ENCODE measurements around the gene SPAG5.

SPAG5 gene

DNA sequence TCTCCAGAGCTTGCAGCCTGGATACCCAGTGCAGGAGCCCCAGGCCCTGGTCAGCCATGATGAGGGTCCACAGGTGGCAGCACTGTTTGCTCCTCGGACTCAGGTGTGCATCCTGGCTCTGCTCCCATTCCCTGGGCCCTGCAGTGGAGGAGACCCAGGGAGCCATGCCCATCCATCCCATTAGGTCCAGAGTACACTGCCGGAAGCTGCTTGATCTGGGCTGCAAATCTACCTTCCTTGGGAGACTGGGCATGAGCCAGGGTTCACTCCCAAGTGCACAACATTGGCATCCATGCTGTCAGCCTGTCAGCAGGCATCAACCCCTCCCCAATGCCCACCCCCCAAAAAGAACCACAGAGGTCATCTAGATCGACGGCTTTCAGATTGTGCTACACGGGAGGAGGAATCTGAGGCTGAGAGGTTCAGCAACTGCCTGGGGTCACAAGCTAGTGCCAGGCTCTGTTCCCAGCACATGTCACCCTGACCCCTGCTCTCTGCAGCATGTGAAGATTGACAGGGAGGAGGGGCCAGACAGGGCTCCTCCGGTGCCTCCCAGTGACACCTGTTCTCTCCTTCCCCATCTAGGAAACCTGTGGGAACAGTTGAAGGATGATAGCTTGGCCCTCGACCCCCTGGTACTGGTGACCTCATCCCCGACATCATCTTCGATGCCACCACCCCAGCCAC lies 62.1 kb downstream of the SPAG5 start:
- POLR2A ChIA-PET: interaction anchor here (0.5 kb wide), 1 partner anchor 36 kb away, joined by 4 read pairs; no protein-coding TSS in a partner anchor
- DNase-seq (ENCODE audit: extremely low spot score): no peak
- CTCF ChIA-PET: interaction anchor here (1.0 to 15.2 kb wide), 8 partner anchors 8 to 110 kb away, joined by 3 to 260 read pairs (median 4); no protein-coding TSS in a partner anchor
- TF ChIP-seq, protein P1, sequence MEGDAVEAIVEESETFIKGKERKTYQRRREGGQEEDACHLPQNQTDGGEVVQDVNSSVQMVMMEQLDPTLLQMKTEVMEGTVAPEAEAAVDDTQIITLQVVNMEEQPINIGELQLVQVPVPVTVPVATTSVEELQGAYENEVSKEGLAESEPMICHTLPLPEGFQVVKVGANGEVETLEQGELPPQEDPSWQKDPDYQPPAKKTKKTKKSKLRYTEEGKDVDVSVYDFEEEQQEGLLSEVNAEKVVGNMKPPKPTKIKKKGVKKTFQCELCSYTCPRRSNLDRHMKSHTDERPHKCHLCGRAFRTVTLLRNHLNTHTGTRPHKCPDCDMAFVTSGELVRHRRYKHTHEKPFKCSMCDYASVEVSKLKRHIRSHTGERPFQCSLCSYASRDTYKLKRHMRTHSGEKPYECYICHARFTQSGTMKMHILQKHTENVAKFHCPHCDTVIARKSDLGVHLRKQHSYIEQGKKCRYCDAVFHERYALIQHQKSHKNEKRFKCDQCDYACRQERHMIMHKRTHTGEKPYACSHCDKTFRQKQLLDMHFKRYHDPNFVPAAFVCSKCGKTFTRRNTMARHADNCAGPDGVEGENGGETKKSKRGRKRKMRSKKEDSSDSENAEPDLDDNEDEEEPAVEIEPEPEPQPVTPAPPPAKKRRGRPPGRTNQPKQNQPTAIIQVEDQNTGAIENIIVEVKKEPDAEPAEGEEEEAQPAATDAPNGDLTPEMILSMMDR (IDR thresholded peaks at IDR 0.05; ENCODE audit: control extremely low read depth, extremely low read depth, low read depth, missing control alignments): no peak

DNA sequence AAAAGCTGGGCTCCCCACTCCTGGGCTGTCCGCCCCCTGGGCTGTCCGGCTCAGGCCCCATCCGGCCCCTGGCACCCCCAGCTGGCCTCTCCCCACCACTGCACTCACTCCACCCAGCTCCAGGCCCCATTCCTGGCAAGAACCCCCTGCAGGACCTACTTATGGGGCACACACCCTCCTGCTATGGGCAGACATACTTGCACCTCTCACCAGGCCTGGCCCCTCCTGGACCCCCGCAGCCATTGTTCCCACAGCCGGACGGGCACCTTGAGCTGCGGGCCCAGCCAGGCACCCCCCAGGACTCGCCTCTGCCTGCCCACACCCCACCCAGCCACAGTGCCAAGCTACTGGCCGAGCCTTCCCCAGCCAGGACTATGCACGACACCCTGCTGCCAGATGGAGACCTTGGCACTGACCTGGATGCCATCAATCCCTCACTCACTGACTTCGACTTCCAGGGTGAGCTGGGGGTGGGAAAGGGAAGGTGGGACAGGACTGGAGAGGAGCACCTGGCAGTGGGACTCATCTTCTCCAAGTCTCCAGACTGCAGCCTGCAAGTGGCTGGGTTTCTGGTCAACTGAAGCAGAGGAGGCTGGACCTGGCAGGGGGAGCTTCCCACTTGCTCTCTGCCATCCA lies 64.0 kb downstream of the SPAG5 start:
- POLR2A ChIA-PET: no interaction called here
- DNase-seq (ENCODE audit: extremely low spot score): no peak
- CTCF ChIA-PET: interaction anchor here (1.5 to 15.2 kb wide), 3 partner anchors 8 to 37 kb away, joined by 3 to 260 read pairs (median 83); no protein-coding TSS in a partner anchor
- TF ChIP-seq, protein P1 (IDR thresholded peaks at IDR 0.05; ENCODE audit: control extremely low read depth, extremely low read depth, low read depth, missing control alignments): no peak

DNA sequence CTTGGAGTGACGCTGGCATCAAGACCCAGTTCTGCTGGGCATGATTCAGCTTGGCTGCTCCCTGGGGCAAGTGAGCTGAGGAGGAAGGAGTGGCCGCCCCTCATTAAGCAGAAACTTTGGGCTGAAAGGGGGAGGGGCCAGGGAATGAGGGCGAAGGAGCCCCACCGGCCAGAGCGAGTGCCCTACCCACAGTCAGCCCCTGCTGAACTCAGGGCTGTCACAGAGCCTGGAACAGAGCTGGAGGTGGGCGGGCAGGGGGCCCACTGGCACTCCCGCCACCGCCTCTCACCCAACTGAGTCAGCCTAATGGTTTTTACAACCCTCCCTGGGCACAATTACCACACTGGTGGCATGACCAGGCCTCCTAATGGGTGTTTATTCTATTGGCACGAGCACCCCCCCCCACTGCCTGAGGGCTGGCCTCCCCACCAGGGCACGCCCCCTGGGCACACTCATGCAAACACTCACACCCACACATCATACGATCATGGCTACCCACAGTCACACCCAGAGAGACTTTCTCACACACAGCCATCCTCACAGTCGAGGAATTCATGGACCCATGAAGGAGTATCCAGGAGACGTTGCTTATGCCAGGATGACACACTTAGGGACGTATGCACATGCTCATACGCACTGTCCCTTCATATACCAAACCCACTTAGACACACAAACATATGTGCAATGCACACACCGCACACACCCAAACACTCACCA lies 65.6 kb downstream of the SPAG5 start:
- TF ChIP-seq, protein P1 (IDR thresholded peaks at IDR 0.05; ENCODE audit: control extremely low read depth, extremely low read depth, low read depth, missing control alignments): no peak
- CTCF ChIA-PET: interaction anchor here (1.5 to 15.2 kb wide), 2 partner anchors 10 to 36 kb away, joined by 3 to 260 read pairs; no protein-coding TSS in a partner anchor
- DNase-seq (ENCODE audit: extremely low spot score): no peak
- POLR2A ChIA-PET: no interaction called here

DNA sequence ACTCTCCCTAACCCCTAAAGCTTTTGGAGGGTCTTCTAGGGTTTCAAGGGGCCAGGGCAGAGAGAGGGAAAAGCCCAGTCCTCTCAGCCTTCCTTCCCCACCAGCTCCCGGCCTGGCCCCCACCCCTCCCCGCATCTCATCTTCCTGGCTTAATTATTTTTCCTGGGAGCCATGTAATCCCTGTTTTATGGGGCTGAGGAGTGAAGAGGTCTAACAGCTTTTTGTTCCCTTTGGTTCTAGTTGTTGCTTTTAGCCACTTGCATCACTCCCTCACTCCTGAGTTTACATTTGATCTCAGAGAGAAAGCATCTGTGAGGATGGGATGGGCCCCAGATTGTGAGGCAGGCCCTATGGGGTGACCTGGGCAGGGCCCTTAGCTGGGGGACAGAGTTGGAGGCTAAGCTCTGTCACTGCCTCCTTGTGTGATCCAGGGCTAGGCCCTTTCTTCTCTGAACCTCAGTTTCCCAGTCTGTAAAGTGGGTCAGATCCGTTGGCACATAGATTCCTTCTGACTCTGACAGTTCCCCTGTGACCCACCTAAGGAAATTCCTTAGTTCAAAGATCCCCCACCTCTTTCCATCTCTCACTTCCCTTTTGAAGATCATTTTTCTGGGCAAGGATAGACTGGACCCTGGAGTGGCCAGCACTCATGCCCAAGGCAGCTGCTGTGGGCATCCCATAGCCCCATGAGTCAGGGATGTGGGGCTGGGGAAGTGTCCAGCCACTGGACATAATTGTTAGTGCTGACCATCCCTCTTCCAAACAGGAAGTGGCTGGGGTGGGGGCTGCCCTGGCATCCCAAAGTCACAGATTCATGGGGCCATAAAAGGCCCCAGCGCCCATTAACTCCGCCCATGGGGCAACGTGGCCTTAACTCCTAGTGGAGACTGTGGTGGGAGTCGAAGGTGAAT lies 66.5 kb downstream of the SPAG5 start:
- no peak for DNase-seq (ENCODE audit: extremely low spot score)
- TF ChIP-seq, protein P1 (IDR thresholded peaks at IDR 0.05; ENCODE audit: control extremely low read depth, extremely low read depth, low read depth, missing control alignments): no peak
- ChIA-PET POLR2A (no interaction called here), CTCF (interaction anchor here (1.2 to 15.2 kb wide), 3 partner anchors 8 to 35 kb away, joined by 5 to 260 read pairs (median 6); no protein-coding TSS in a partner anchor)

DNA sequence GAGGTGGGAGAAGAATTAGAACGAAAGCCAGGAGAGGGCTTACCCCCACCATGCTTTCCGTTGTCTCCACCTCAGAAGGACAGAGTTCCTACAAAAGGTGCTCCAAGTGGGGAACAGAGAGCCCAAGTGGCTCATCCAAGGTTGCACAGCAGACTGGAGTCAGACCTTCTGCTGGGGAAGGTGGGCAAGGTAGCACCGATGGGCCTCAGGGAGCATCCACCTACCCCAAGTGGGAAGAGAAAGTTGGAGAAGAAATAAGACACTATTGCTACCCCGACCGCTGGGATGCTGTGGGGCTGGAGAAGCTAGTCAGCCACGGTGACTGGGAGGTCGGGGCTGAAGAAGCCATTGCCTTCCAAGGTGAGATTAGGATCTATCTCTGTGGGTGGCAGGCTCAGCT lies 67.9 kb downstream of the SPAG5 start:
- DNase-seq (ENCODE audit: extremely low spot score): no peak
- ChIA-PET POLR2A (no interaction called here), CTCF (interaction anchor here (1.2 to 15.2 kb wide), 4 partner anchors 10 to 33 kb away, joined by 5 to 260 read pairs (median 10); no protein-coding TSS in a partner anchor)
- TF ChIP-seq, protein P1 (IDR thresholded peaks at IDR 0.05; ENCODE audit: control extremely low read depth, extremely low read depth, low read depth, missing control alignments): no peak

Data from GM10248 (cell line).